ENCODE data around the gene CRTC1. TPM values are rescaled to one million over a fixed set of nuclear protein-coding genes. Genes with fewer than 3 reads are reported as not detected.

CRTC1 gene
- total and polyA plus RNA-seq, 2 of the 13 experiments (the other 11 are each of a cell fraction or from before 2014, with no cell fraction given), result 2.0 to 2.7 TPM

- H2AFZ ChIP-seq (ENCODE audit: low read length), result no peak overlapping the region
- no peak; the same call in 2 of the 3 replicates for ATAC-seq
- peak overlapping the region; percentile 62 to 89 (median 86) for H3K4me3 ChIP-seq (replicated peaks in 1 of 3; ENCODE audit: insufficient read depth in 1 of 3, low read depth in 2 of 3, low read length in 3 of 3)
- TF ChIP-seq ZNF501 (CRISPR knock-in tag; IDR thresholded peaks at IDR 0.05), result peak; percentile 41; the same call in 1 of the 2 replicates
- TF ChIP-seq MXD3 (CRISPR knock-in tag; IDR thresholded peaks at IDR 0.05), result 0 out of 2 replicates have a peak, but pooled peaks have one; percentile 9
- TF ChIP-seq ARID5B (CRISPR knock-in tag; IDR thresholded peaks at IDR 0.05), result no peak
- TF ChIP-seq ZNF790 (CRISPR knock-in tag; IDR thresholded peaks at IDR 0.05; ENCODE audit: borderline replicate concordance), result 0 out of 2 replicates have a peak, but pooled peaks have one; percentile 51
- TF ChIP-seq SP4 (CRISPR knock-in tag; IDR thresholded peaks at IDR 0.05), result 0 out of 2 replicates have a peak, but pooled peaks have one; percentile 1
- peak; percentile 13 for TF ChIP-seq TEAD3 (CRISPR knock-in tag; optimal IDR thresholded peaks at IDR 0.05; ENCODE audit: borderline replicate concordance)
- peak; percentile 3; the same call in 1 of the 2 replicates for TF ChIP-seq RXRA (CRISPR knock-in tag; IDR thresholded peaks at IDR 0.05)
- TF ChIP-seq PHF5A (CRISPR knock-in tag; IDR thresholded peaks at IDR 0.05; ENCODE audit: low read depth, unreplicated experiment), result no peak
- 0 out of 2 replicates have a peak, but pooled peaks have one; percentile 38 for TF ChIP-seq ZBTB39 (CRISPR knock-in tag; IDR thresholded peaks at IDR 0.05)
- no peak for TF ChIP-seq GTF2F1 (IDR thresholded peaks at IDR 0.05; ENCODE audit: low read length)
- no peak for TF ChIP-seq ZNF383 (CRISPR knock-in tag; IDR thresholded peaks at IDR 0.05; ENCODE audit: borderline replicate concordance)
- TF ChIP-seq JARID2 (CRISPR knock-in tag; IDR thresholded peaks at IDR 0.05; ENCODE audit: insufficient replicate concordance), result no peak
- TF ChIP-seq FOXC1 (CRISPR knock-in tag; IDR thresholded peaks at IDR 0.05; ENCODE audit: borderline replicate concordance), result peak; percentile 81; the same call in 1 of the 2 replicates
- TF ChIP-seq ZEB1 (IDR thresholded peaks at IDR 0.05; ENCODE audit: insufficient replicate concordance, low read depth), result peak; percentile 78
- no peak for TF ChIP-seq CERS6 (CRISPR knock-in tag; IDR thresholded peaks at IDR 0.05)
- peaks cover 37% of the 10 kb centered on the region for H3K4me1 ChIP-seq (ENCODE audit: insufficient read depth, low read length)
- in situ Hi-C loops (cut with HindIII; ENCODE audit: extremely low pct_ligation_motif_present, low pct_unique_long_range_greater_than_20kb), result no loop called here
- H3K4me2 ChIP-seq (ENCODE audit: low read depth, low read length), result peak overlapping the region; percentile 100
- FAIRE-seq, result no peak
- 4% methylated on average over 4 of the region's 16 CpGs for WGBS (ENCODE audit: low lambda C conversion rate)
- H3K79me2 ChIP-seq (ENCODE audit: insufficient read depth, low read length), result peaks cover 43% of the 10 kb centered on the region
- H3K36me3 ChIP-seq (replicated peaks in 1 of 2; ENCODE audit: control insufficient read depth in 1 of 2, insufficient read depth in 2 of 2, low read length in 2 of 2), result no peaks in the 10 kb centered on the region
- H3K27me3 ChIP-seq (ENCODE audit: control insufficient read depth in 1 of 2, insufficient read depth in 2 of 2, low read length in 2 of 2), result no peaks in the 10 kb centered on the region; a peak in 1 of 5 replicates
- peak overlapping the region; percentile 68 for H3K9ac ChIP-seq (ENCODE audit: insufficient read depth, low read depth, low read length)
- ChIA-PET POLR2A (interaction anchor here (1.5 kb wide), 1 partner anchor 95 kb away, joined by 3 read pairs; no protein-coding TSS in a partner anchor), CTCF (ENCODE audit: low intra/inter-chr PET ratio, low total read pairs) (no interaction called here)
- no peaks in the 10 kb centered on the region for H3K9me3 ChIP-seq (ENCODE audit: low read length)
- intact Hi-C loops (cut with micrococcal nuclease; ENCODE audit: unreplicated experiment), result loop anchor here (10.0 kb wide), 1 partner anchor 51 kb away; no protein-coding TSS in a partner anchor
- no peaks in the 10 kb centered on the region; the same call in 1 of the 2 replicates for H4K20me1 ChIP-seq (ENCODE audit: insufficient read depth, low read length)
- no TSS peak for BruUV-seq (replicated peaks)
- H3K27ac ChIP-seq (ENCODE audit: extremely low read length, insufficient read depth, low read length), result peak overlapping the region; percentile 22
- no peak for DNase-seq (ENCODE audit: low spot score)
These were observed 620 bp downstream of the CRTC1 start for GRCh38 chr19:18683958-18684641.

All from HepG2 (cell line).